Measurements from ENCODE around the gene STK4. TPM values are rescaled to one million over a fixed set of nuclear protein-coding genes. Genes with fewer than 3 reads are reported as not detected.

Gene STK4
- total and polyA plus RNA-seq, 12 donors, result 7.1 to 39.3 (median 28.0) TPM

DNA sequence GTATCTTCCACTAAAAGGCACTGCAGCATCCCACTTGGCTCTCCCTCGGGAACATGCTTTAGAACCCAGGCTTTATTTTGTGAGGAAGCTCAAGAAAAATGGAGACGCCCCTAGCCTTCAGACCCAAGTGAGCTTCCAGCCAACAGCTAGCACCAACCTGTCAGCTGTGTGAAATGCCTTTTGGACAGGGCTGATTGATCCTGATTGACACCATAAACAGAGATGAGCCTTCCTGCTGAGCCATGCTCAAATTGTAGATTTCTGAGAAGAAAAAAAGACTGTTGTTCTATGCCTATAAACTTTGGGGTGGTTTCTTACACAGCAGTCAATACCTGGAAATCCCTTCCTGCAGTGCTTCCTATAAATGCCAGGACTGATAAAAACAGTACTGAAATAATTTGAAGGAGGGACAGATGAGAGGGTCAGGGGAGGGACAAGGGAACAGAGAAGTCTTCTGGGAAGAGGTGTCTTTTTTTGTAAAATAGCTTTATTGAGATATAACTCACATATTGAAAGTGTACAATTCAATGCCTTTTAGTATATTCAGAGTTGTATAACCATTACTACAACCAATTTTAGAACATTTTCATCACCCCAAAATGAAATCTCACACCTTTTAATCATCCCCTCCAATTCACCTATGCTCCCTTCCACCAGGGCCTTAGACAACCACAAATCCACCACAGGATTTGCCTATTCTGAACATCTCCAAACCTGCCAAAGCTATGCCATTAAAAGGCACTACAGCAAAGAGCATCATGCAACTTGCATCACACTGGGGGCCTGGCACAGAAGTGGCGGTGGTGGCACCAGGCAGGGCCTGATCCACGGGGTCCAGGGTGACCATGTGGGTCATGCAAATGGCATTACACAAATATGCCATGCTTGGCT is 2.7 kb upstream of the STK4 start:
- intact Hi-C loops (cut with DNase I), result no loop called here
- Histone ChIP-seq H3K36me3 (replicated peaks in 1 of 2) (no peaks in the 10 kb centered on the region), H3K27me3 (no peaks in the 10 kb centered on the region), H3K4me3 (no peak overlapping the region), H3K9me3 (replicated peaks in 1 of 3) (no peaks in the 10 kb centered on the region), H3K4me1 (replicated peaks in 1 of 2) (peaks cover 0 to 31% of the 10 kb centered on the region in 2 donors), H3K27ac (no peak overlapping the region)
- no peak for DNase-seq
- WGBS, 4 donors, result 83 to 91% (median 87%) methylated on average over 4 of the region's 4 CpGs
- TF ChIP-seq, protein P1, sequence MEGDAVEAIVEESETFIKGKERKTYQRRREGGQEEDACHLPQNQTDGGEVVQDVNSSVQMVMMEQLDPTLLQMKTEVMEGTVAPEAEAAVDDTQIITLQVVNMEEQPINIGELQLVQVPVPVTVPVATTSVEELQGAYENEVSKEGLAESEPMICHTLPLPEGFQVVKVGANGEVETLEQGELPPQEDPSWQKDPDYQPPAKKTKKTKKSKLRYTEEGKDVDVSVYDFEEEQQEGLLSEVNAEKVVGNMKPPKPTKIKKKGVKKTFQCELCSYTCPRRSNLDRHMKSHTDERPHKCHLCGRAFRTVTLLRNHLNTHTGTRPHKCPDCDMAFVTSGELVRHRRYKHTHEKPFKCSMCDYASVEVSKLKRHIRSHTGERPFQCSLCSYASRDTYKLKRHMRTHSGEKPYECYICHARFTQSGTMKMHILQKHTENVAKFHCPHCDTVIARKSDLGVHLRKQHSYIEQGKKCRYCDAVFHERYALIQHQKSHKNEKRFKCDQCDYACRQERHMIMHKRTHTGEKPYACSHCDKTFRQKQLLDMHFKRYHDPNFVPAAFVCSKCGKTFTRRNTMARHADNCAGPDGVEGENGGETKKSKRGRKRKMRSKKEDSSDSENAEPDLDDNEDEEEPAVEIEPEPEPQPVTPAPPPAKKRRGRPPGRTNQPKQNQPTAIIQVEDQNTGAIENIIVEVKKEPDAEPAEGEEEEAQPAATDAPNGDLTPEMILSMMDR (IDR thresholded peaks at IDR 0.05), result no peak
- no peak for TF ChIP-seq POLR2A (IDR thresholded peaks at IDR 0.05)

DNA sequence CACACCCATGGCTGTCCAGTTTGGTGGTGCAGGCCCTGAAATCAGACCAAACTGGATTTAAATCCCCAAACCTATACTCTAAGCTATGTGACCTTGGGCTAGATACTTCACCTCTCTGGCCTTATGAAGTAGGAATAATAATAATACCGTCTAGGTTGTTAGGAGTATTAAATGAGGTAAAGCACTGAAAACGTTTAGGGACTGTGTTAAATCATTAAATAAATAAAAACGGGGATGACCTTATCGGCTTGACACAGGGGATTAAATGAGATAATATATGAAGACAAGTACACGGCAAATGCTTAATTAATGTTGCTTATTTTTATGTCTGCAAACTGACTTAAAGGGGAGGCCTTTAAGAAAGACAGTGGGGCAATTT is 672 bp upstream of the STK4 start:
- no peak for DNase-seq
- intact Hi-C loops (cut with DNase I), result no loop called here
- Histone ChIP-seq H3K4me3 (peak overlapping the region in 2 of 4 donors; percentile 64 to 77), H3K36me3 (replicated peaks in 1 of 2) (no peaks in the 10 kb centered on the region), H3K4me1 (replicated peaks in 1 of 2) (peaks cover 5 to 30% of the 10 kb centered on the region in 2 donors), H3K9me3 (replicated peaks in 1 of 3) (no peaks in the 10 kb centered on the region), H3K27ac (peak overlapping the region in 4 of 5 donors; percentile 6 to 83 (median 74)), H3K27me3 (no peaks in the 10 kb centered on the region)
- 39 to 42% (median 40%) methylated on average over 5 of the region's 5 CpGs for WGBS, 4 donors
- TF ChIP-seq, protein P1 (IDR thresholded peaks at IDR 0.05), result no peak
- TF ChIP-seq POLR2A (IDR thresholded peaks at IDR 0.05), result no peak

DNA sequence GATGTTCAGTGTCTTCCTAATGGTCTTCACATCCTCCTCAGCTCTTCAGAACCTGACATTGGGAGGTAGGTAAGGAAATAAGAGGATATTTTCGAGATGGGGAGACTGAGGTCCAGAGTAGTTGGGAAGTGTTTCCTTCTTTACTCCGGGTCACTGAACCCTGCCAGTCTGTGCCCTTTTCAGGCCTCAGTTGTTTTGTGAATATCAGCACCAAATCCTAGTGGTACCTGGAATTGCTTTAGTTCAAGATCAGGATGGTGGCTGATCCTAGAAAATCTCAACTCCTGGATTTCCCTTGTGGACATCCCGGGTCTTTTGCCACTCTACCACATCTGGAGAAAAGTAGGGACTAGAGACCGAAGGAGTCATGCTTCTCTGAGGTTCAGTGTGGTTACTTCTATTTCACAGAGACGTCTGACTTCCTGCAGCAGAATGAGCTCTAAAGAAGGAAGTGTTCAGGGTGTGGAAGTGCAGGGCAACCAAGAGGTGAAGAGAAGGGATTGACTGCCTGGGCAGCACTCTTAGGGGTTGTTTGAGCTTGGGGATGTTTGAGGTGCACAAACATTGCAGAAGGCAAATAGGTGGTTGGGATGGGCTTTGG is 995 bp downstream of the STK4 start:
- Histone ChIP-seq H3K36me3 (replicated peaks in 1 of 2) (no peaks in the 10 kb centered on the region), H3K27me3 (no peaks in the 10 kb centered on the region), H3K4me1 (replicated peaks in 1 of 2) (peaks cover 5 to 28% of the 10 kb centered on the region in 2 donors), H3K4me3 (peak overlapping the region in 2 of 4 donors; percentile 64 to 77), H3K9me3 (replicated peaks in 1 of 3) (no peaks in the 10 kb centered on the region), H3K27ac (peak overlapping the region in 3 of 5 donors; percentile 65 to 83 (median 82))
- intact Hi-C loops (cut with DNase I), result no loop called here
- 41 to 56% (median 50%) methylated on average over 5 of the region's 5 CpGs for WGBS, 4 donors
- TF ChIP-seq POLR2A (IDR thresholded peaks at IDR 0.05), result no peak
- TF ChIP-seq, protein P1 (IDR thresholded peaks at IDR 0.05), result no peak
- DNase-seq, result no peak

DNA sequence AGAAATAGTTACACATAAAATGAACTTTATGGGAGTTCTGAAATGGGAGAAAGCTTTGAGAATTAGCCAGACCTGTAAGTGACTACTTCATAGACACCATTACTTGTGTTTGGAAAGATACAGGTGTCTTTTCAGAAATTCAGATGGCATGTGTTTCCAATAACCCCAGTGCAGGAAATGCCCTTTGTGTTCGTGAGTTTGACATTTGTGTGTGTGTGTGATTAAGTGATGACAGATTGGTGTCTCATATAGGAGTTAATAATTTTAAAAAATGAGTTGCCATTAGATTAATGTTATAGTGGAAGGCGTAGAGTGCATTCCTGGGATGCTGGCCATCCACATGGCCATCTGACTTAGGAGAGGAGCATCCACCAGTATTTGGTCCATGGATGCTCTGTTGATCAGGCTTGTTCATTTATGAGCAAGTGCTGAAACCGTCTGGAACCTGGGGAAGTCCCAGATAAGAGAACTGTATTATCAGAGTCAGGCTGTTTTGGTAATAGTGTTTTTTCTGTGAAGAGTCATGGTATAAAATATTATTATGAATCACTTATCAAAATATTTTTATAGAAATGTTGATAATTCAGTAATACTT is 3.1 kb downstream of the STK4 start:
- no peaks in the 10 kb centered on the region for H3K27me3 ChIP-seq
- peaks cover 9 to 28% of the 10 kb centered on the region in 2 donors for H3K4me1 ChIP-seq (replicated peaks in 1 of 2)
- intact Hi-C loops (cut with DNase I), result no loop called here
- H3K27ac ChIP-seq, result no peak overlapping the region
- peaks cover 0 to 13% of the 10 kb centered on the region in 2 donors for H3K36me3 ChIP-seq (replicated peaks in 1 of 2)
- 41 to 48% (median 45%) methylated on average over 3 of the region's 3 CpGs for WGBS, 4 donors
- H3K9me3 ChIP-seq (replicated peaks in 1 of 3), result no peaks in the 10 kb centered on the region
- TF ChIP-seq, protein P1 (IDR thresholded peaks at IDR 0.05), result no peak
- TF ChIP-seq POLR2A (IDR thresholded peaks at IDR 0.05), result no peak
- DNase-seq, result no peak
- no peak overlapping the region for H3K4me3 ChIP-seq

Data from adrenal gland (tissue), 12 donors.